Measurements from ENCODE around the gene IRF5. TPM values are rescaled to one million over a fixed set of nuclear protein-coding genes. Genes with fewer than 3 reads are reported as not detected.
A peak's percentile ranks its signal among the peaks of the same experiment; 100 is the strongest.

Gene IRF5
- total RNA-seq, 1 experiment from 2014 or later, result 0.74 TPM

DNA sequence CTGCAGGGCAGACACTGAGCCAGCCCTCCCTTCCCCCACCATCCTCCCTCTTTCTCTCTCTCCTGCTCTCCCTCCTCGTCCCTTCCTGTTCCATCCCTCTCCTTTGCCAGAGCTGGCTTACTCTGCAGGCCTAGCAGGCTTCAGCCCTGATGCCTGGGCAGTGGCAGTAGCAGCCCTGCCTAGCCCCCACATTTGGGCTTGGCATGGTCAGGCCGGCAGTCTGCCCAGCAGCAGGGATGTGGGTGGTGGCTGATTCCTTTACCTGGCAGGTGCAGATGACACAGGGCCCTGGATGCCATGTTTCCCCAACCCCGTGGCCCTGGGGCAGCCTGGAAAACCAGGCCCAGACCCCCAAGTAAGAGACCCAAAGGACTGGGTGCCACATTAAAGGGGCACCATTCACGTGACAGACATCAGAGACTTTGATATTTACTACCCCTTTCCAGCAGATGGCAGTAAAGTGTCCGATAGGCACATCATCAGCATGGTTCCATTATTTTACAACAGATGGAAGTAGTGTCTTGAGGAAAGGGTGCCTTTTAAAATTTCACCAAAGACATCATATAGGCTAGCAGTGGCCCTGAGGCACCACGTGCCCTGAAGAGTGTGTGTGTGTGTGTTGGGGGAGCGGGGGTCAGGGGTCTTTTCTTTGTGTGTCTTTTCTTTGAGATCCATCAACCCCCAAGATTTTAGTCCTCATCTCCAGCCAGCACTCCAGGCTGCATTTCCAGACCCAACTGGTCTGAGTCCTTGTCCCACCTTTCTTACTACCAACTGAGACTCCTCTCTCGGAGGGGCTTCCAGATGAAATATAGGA is 33.1 kb upstream of the IRF5 start:
- H3K36me3 Mint-ChIP-seq (ENCODE audit: insufficient read depth in 1 of 3, low read depth in 3 of 3), result peaks cover 10 to 21% (median 15%) of the 10 kb centered on the region in 3 experiments; a peak in 6 of 7 replicates
- no peak overlapping the region for H3K56ac ChIP-seq (ENCODE audit: insufficient read length, low read depth, low read length)
- H3K18ac ChIP-seq (ENCODE audit: insufficient read length, low read depth, low read length), result no peak overlapping the region
- no peak overlapping the region for H3K4me3 Mint-ChIP-seq
- H4K20me1 ChIP-seq (ENCODE audit: control insufficient read depth, insufficient read depth, insufficient read length), result no peaks in the 10 kb centered on the region
- no peak overlapping the region for H2BK20ac ChIP-seq (ENCODE audit: low read depth, low read length, poor library complexity, severe bottlenecking)
- H3K4me1 ChIP-seq (ENCODE audit: insufficient read depth, low read length), result peaks cover 3% of the 10 kb centered on the region; the same call in 1 of the 2 replicates
- H2AFZ ChIP-seq (ENCODE audit: low read length), result no peak overlapping the region
- no peak overlapping the region for H3K27ac Mint-ChIP-seq
- no peak overlapping the region for H2BK15ac ChIP-seq (ENCODE audit: low read depth, low read length)
- H3K27me3 Mint-ChIP-seq (ENCODE audit: low read depth), result peaks cover 11% of the 10 kb centered on the region
- H4K5ac ChIP-seq (ENCODE audit: insufficient read length, low read depth, low read length), result no peak overlapping the region
- H3K27me3 ChIP-seq (ENCODE audit: insufficient read depth, low read length), result no peaks in the 10 kb centered on the region
- no peak overlapping the region for H3K23ac ChIP-seq (ENCODE audit: insufficient read length, low read depth, low read length)
- no peak overlapping the region for H3K27ac ChIP-seq (ENCODE audit: insufficient read length, low read depth, low read length)
- H3K4me2 ChIP-seq (ENCODE audit: insufficient read depth, insufficient read length, low read length), result no peak overlapping the region
- H2BK5ac ChIP-seq (ENCODE audit: insufficient read length, low read length), result no peak overlapping the region
- TF ChIP-seq, protein P1, sequence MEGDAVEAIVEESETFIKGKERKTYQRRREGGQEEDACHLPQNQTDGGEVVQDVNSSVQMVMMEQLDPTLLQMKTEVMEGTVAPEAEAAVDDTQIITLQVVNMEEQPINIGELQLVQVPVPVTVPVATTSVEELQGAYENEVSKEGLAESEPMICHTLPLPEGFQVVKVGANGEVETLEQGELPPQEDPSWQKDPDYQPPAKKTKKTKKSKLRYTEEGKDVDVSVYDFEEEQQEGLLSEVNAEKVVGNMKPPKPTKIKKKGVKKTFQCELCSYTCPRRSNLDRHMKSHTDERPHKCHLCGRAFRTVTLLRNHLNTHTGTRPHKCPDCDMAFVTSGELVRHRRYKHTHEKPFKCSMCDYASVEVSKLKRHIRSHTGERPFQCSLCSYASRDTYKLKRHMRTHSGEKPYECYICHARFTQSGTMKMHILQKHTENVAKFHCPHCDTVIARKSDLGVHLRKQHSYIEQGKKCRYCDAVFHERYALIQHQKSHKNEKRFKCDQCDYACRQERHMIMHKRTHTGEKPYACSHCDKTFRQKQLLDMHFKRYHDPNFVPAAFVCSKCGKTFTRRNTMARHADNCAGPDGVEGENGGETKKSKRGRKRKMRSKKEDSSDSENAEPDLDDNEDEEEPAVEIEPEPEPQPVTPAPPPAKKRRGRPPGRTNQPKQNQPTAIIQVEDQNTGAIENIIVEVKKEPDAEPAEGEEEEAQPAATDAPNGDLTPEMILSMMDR (conservative IDR thresholded peaks at IDR 0.05), result peak; percentile 77
- no peak overlapping the region for H4K8ac ChIP-seq (replicated peaks; ENCODE audit: insufficient read length, low read depth, low read length)
- peak; percentile 49 for DNase-seq
- peaks cover 4% of the 10 kb centered on the region for H3K23me2 ChIP-seq (ENCODE audit: insufficient read length, low read depth, low read length, poor library complexity, severe bottlenecking)
- no peak overlapping the region for H3K9ac ChIP-seq (ENCODE audit: extremely low read depth, insufficient read length, low read length)
- H3K9me3 ChIP-seq (ENCODE audit: control insufficient read depth, low read depth, low read length), result no peaks in the 10 kb centered on the region
- H3K79me1 ChIP-seq (ENCODE audit: insufficient read depth, low read depth, low read length, poor library complexity, severe bottlenecking), result no peaks in the 10 kb centered on the region
- H3K4me1 Mint-ChIP-seq, result peaks cover 10 to 11% of the 10 kb centered on the region in 2 experiments
- H3T11ph ChIP-seq (ENCODE audit: low read length), result no peak overlapping the region
- H2BK12ac ChIP-seq (ENCODE audit: insufficient read length, low read depth, low read length), result no peak overlapping the region
- H4K91ac ChIP-seq (ENCODE audit: insufficient read length, low read depth, low read length), result no peak overlapping the region
- no peak overlapping the region for H3K4ac ChIP-seq (ENCODE audit: low read depth, low read length)
- peaks cover 0 to 7% of the 10 kb centered on the region in 2 experiments; a peak in 2 of 5 replicates for H3K9me3 Mint-ChIP-seq
- no peak overlapping the region for H2AK5ac ChIP-seq (ENCODE audit: insufficient read length, low read length)
- H3K14ac ChIP-seq (ENCODE audit: insufficient read depth, low read length), result no peak overlapping the region
- H2BK120ac ChIP-seq (ENCODE audit: low read depth, low read length, poor library complexity, severe bottlenecking), result no peak overlapping the region
- no peaks in the 10 kb centered on the region for H3K79me2 ChIP-seq (ENCODE audit: insufficient read depth, low read length)
- no CpG with 5 or more reads among the region's 8 CpGs for WGBS (ENCODE audit: extremely low coverage, insufficient read length, low lambda C conversion rate)

All from H9 (cell line).